Activated naive CD8-positive, alpha-beta T cell treated with anti-CD3 and anti-CD28 coated beads for 36 hours (primary cell): Measurements from ENCODE around the gene PTPRD. TPM values are rescaled to one million over a fixed set of nuclear protein-coding genes. Genes with fewer than 3 reads are reported as not detected.

Experiments
- DNase-seq: peaks from one replicate; pipeline ENCODE4 v3.0.0; 2021
- H3K27ac Mint-ChIP-seq: one replicate; pipeline ENCODE4 v1.8.0; 2022; ENCODE audit warnings: mild to moderate bottlenecking, moderate library complexity, mixed read lengths
- H3K27me3 Mint-ChIP-seq: one replicate; pipeline ENCODE4 v1.8.0; 2022; ENCODE audit warnings: mild to moderate bottlenecking, mixed read lengths
- H3K36me3 Mint-ChIP-seq: one replicate; pipeline ENCODE4 v1.8.0; 2021; ENCODE audit warnings: mild to moderate bottlenecking, mixed read lengths
- H3K4me1 Mint-ChIP-seq: one replicate; pipeline ENCODE4 v1.8.0; 2021; ENCODE audit warnings: mixed read lengths
- H3K4me3 Mint-ChIP-seq: one replicate; pipeline ENCODE4 v1.8.0; 2022; ENCODE audit warnings: mild to moderate bottlenecking, moderate library complexity, mixed read lengths
- H3K9me3 Mint-ChIP-seq: one replicate; pipeline ENCODE4 v1.8.0; 2022; ENCODE audit warnings: mixed read lengths
- total RNA-seq, 2 experiments: library from RNA; stranded (reverse); gene quantifications; one replicate each; pipeline ENCODE4 v1.2.3, GENCODE V29; 2021

Gene PTPRD
- total RNA-seq, 2 experiments from 2014 or later: 0.16 to 0.18 TPM

GRCh38 chr9:10265153-10265631, 347.6 kb downstream of the PTPRD start:
- DNase-seq: no peak
- no peaks in the 10 kb centered on the region for H3K27me3 Mint-ChIP-seq
- no peak overlapping the region for H3K4me3 Mint-ChIP-seq
- peaks cover 12% of the 10 kb centered on the region for H3K9me3 Mint-ChIP-seq
- H3K27ac Mint-ChIP-seq: no peak overlapping the region
- no peaks in the 10 kb centered on the region for H3K36me3 Mint-ChIP-seq
- no peaks in the 10 kb centered on the region for H3K4me1 Mint-ChIP-seq

DNA sequence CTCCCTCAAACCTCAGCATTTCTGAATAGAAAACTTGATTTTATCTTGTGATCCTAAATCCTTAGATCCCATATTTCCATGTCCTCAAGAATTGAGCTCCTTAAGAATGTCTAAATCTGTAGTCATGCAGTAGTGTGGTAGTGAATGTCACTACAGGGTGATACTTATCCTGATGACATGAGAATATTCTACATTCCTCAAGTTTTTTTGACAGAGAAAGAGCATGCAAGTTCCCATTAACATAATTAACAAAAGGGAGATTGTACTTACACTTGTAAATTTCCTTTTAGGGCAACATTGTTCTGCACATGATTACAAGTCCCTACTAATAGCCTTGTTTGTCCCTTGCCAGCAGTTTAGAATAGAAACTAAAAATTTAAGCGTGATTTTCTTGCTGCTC, 352.3 kb downstream of the PTPRD start:
- H3K27ac Mint-ChIP-seq: no peak overlapping the region
- H3K27me3 Mint-ChIP-seq: no peaks in the 10 kb centered on the region
- no peaks in the 10 kb centered on the region for H3K4me1 Mint-ChIP-seq
- H3K36me3 Mint-ChIP-seq: no peaks in the 10 kb centered on the region
- no peak for DNase-seq
- H3K9me3 Mint-ChIP-seq: peaks cover 13% of the 10 kb centered on the region
- no peak overlapping the region for H3K4me3 Mint-ChIP-seq

DNA sequence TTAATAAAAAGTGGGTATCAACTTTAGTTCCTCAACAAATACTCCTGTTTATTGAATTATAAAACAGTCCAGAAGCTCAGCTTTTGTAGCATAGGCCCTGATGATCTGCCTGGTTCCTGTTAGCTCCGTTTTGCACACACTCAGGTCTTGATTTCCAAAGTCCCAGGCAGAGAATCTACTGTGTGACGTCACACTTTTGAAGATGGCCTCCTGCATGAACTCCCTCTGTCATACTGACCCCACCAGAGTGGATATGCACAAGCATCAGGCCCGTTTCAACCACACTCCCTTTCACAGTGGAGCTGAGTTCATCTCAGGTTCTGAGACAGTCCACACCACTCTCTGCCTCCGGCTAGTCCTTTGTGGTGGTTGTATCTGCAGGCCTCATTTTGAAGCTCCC, 353.1 kb downstream of the PTPRD start:
- Mint-ChIP-seq H3K36me3 (no peaks in the 10 kb centered on the region), H3K27me3 (no peaks in the 10 kb centered on the region), H3K9me3 (peaks cover 10% of the 10 kb centered on the region), H3K4me1 (no peaks in the 10 kb centered on the region), H3K4me3 (no peak overlapping the region), H3K27ac (no peak overlapping the region)
- DNase-seq: no peak

- no peak for DNase-seq
- no peaks in the 10 kb centered on the region for H3K4me1 Mint-ChIP-seq
- H3K27ac Mint-ChIP-seq: no peak overlapping the region
- no peaks in the 10 kb centered on the region for H3K36me3 Mint-ChIP-seq
- H3K9me3 Mint-ChIP-seq: peaks cover 1% of the 10 kb centered on the region
- no peak overlapping the region for H3K4me3 Mint-ChIP-seq
- no peaks in the 10 kb centered on the region for H3K27me3 Mint-ChIP-seq
Measured at GRCh38 chr9:10255758-10256157, 357.0 kb downstream of the PTPRD start.

DNA sequence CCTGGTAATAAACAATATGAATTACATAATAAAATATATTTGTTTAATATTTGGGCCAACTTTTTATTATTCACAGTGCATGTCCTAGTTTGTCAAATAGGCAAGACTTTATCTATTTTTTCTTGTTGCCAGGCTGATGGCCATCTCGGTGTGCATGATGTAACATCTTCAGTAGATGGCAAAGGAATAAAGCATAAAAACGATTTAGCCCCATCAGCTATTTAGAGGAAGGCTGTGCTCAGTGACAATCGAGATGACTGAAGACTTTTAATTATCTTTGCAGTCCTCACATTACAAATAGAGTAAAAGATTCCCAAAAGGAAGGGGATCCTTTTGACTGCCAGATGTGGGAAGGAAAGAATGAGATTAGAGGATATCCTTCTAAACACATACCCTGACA, 358.5 kb downstream of the PTPRD start:
- DNase-seq: no peak
- Mint-ChIP-seq H3K36me3 (no peaks in the 10 kb centered on the region), H3K27ac (no peak overlapping the region), H3K4me1 (no peaks in the 10 kb centered on the region), H3K27me3 (no peaks in the 10 kb centered on the region), H3K4me3 (no peak overlapping the region), H3K9me3 (peaks cover 1% of the 10 kb centered on the region)

DNA sequence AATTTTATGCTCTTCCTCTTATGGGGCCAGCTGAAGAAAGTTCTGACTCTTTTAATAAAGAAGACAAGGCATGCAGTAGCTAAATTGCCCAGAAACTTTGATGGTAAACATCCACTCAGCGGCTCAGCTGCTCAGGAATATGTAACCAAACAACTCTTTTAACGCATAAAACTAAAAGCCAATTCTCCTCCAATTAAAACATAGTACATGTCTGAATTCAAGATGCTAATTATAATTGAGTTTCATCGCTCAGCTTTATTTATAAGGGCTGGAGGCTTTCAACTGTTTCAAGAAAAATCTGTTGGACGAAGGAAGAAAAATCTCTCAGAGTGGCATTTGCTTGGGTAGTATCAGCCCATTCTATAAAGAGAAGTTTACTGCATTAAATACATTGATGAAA, 359.5 kb downstream of the PTPRD start:
- Mint-ChIP-seq H3K9me3 (no peaks in the 10 kb centered on the region), H3K4me3 (no peak overlapping the region), H3K4me1 (no peaks in the 10 kb centered on the region), H3K36me3 (no peaks in the 10 kb centered on the region), H3K27me3 (no peaks in the 10 kb centered on the region), H3K27ac (no peak overlapping the region)
- no peak for DNase-seq

GRCh38 chr9:10252174-10252573, 360.6 kb downstream of the PTPRD start:
- no peaks in the 10 kb centered on the region for H3K4me1 Mint-ChIP-seq
- no peaks in the 10 kb centered on the region for H3K27me3 Mint-ChIP-seq
- no peak for DNase-seq
- no peaks in the 10 kb centered on the region for H3K36me3 Mint-ChIP-seq
- peaks cover 2% of the 10 kb centered on the region for H3K9me3 Mint-ChIP-seq
- H3K27ac Mint-ChIP-seq: no peak overlapping the region
- H3K4me3 Mint-ChIP-seq: no peak overlapping the region

GRCh38 chr9:10251490-10251889, 361.3 kb downstream of the PTPRD start:
- Mint-ChIP-seq H3K9me3 (peaks cover 2% of the 10 kb centered on the region), H3K27ac (no peak overlapping the region), H3K4me1 (no peaks in the 10 kb centered on the region), H3K4me3 (no peak overlapping the region), H3K36me3 (no peaks in the 10 kb centered on the region), H3K27me3 (no peaks in the 10 kb centered on the region)
- DNase-seq: no peak

GRCh38 chr9:10250219-10250618, 362.6 kb downstream of the PTPRD start:
- Mint-ChIP-seq H3K4me3 (no peak overlapping the region), H3K9me3 (peaks cover 2% of the 10 kb centered on the region), H3K27me3 (no peaks in the 10 kb centered on the region), H3K36me3 (no peaks in the 10 kb centered on the region), H3K27ac (no peak overlapping the region), H3K4me1 (no peaks in the 10 kb centered on the region)
- no peak for DNase-seq

GRCh38 chr9:10248890-10249289, 363.9 kb downstream of the PTPRD start:
- H3K27ac Mint-ChIP-seq: no peak overlapping the region
- H3K27me3 Mint-ChIP-seq: no peaks in the 10 kb centered on the region
- H3K9me3 Mint-ChIP-seq: peaks cover 2% of the 10 kb centered on the region
- H3K4me3 Mint-ChIP-seq: no peak overlapping the region
- DNase-seq: no peak
- H3K4me1 Mint-ChIP-seq: no peaks in the 10 kb centered on the region
- no peaks in the 10 kb centered on the region for H3K36me3 Mint-ChIP-seq

DNA sequence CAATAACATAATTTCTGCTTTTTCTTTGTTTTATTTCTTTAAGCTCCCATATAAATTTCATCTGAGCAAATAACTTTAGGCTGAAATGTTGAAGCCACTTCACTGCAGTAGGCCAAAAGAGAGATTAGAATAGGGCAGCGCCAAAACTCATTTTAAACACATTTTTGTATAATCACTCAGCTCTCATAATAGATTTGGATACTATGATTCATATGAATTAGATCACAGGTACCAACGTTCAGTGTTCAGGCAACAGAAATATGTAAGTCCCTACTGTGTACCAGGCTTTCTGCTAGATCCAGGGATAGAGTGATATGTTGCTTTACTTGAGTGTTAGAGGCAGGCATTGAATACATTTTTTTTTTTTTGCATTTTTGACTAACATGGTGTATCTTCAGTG, 370.5 kb downstream of the PTPRD start:
- Mint-ChIP-seq H3K27me3 (no peaks in the 10 kb centered on the region), H3K4me1 (no peaks in the 10 kb centered on the region), H3K27ac (no peak overlapping the region), H3K4me3 (no peak overlapping the region), H3K9me3 (no peaks in the 10 kb centered on the region), H3K36me3 (no peaks in the 10 kb centered on the region)
- no peak for DNase-seq

DNA sequence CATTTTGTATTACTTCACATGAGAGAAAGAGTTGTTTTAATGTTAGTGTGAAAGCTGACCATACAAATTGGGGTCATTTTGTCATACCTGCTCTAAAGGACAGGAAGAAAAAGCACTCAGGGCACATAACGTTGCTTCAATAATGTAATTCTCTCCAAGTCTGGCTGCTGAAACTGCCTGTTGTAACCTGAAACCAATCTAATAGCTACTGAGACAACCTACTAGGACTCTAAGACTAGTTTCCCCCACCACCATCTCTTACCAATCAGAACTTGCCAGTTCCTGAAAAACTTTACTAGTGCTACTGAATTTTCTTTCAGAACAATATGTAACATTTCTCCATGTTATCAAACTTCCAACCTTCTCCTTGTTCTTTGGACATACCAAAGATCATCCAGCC, 374.7 kb downstream of the PTPRD start:
- Mint-ChIP-seq H3K4me3 (no peak overlapping the region), H3K9me3 (no peaks in the 10 kb centered on the region), H3K36me3 (no peaks in the 10 kb centered on the region), H3K4me1 (no peaks in the 10 kb centered on the region), H3K27ac (no peak overlapping the region), H3K27me3 (no peaks in the 10 kb centered on the region)
- DNase-seq: no peak

DNA sequence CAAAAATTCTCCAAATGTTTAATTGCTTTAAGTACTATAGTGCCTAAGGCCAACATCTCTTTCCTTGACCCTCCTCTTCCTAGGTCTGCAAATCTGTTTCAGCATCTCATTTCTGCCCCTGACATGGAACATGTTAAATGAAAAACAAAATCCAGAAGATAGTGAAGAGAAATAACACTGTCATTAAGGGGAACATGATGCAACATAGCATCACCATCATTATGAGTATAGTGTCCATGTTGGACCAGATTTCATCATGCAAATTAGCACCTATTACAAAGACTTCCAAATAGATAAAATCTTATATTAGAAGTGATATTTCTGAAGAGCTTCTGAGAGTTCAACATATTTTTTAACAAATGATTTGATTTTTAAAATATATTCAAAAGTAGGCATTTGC, 375.2 kb downstream of the PTPRD start:
- no peaks in the 10 kb centered on the region for H3K27me3 Mint-ChIP-seq
- no peak overlapping the region for H3K4me3 Mint-ChIP-seq

GRCh38 chr9:10236161-10236560, 376.6 kb downstream of the PTPRD start:
- Mint-ChIP-seq H3K27me3 (no peaks in the 10 kb centered on the region), H3K4me1 (no peaks in the 10 kb centered on the region), H3K4me3 (no peak overlapping the region), H3K27ac (no peak overlapping the region), H3K9me3 (no peaks in the 10 kb centered on the region), H3K36me3 (no peaks in the 10 kb centered on the region)
- DNase-seq: no peak

More for the DNA sequence above, 375.2 kb downstream of the PTPRD start:
- no peaks in the 10 kb centered on the region for H3K9me3 Mint-ChIP-seq
- no peak for DNase-seq
- H3K36me3 Mint-ChIP-seq: no peaks in the 10 kb centered on the region
- H3K4me1 Mint-ChIP-seq: no peaks in the 10 kb centered on the region
- no peak overlapping the region for H3K27ac Mint-ChIP-seq

GRCh38 chr9:10235376-10235775, 377.4 kb downstream of the PTPRD start:
- H3K27me3 Mint-ChIP-seq: no peaks in the 10 kb centered on the region
- no peaks in the 10 kb centered on the region for H3K9me3 Mint-ChIP-seq
- no peak for DNase-seq
- H3K27ac Mint-ChIP-seq: no peak overlapping the region
- no peaks in the 10 kb centered on the region for H3K4me1 Mint-ChIP-seq
- H3K4me3 Mint-ChIP-seq: no peak overlapping the region
- no peaks in the 10 kb centered on the region for H3K36me3 Mint-ChIP-seq

DNA sequence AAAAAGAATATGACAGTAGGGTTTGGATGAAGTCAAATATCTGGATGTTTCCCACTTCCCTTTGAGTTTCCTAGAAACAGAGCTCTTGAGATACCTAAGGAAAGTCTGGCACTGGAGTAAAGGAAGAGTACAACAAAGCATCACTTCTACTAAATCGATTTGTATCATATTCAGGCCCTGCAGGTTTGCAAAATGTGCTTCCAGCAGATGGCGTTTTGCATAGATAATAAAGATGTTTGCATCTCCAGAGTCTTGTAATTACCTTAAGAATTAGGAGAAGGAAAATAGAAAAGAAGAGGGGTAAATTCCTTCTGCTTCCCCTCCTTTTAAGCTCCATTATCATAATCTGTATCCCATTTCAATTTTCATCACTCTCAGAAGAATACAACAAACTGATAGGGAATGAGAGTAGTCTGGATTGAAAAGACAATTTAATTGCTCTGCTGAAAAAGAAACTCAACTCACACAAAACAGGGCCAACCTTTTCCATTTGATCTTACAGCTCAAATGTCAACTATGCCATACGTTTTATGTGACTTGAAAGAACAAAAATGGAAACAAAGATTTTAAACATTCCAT, 380.4 kb downstream of the PTPRD start:
- Mint-ChIP-seq H3K9me3 (peaks cover 2% of the 10 kb centered on the region), H3K4me1 (no peaks in the 10 kb centered on the region), H3K27me3 (no peaks in the 10 kb centered on the region), H3K27ac (no peak overlapping the region), H3K36me3 (peaks cover 2% of the 10 kb centered on the region), H3K4me3 (no peak overlapping the region)
- DNase-seq: no peak
